Caco-2 (cell line): ENCODE results near the gene RFC3. TPM values are rescaled to one million over a fixed set of nuclear protein-coding genes. Genes with fewer than 3 reads are reported as not detected.
"Not testable (repeated sequence)": the region's sequence is repeated elsewhere in the genome, so short reads cannot be mapped to it uniquely, and the experiment has no call there.

Experiments used
- BruUV-seq: library from RNA; stranded (reverse); fragments of 400-500 nt; replicated peaks from 2 replicates; lab custom pipeline; 2021; lab: Mats Ljungman, UMichigan
- CTCF ChIA-PET: fragments of 300-600 bp; sonication (Branson Sonifier 250); formaldehyde crosslinking; loops from one replicate; lab custom pipeline; 2022; ENCODE audit warnings: antibody characterized with exemption; lab: Charles Lee
- POLR2A ChIA-PET: fragments of 300-600 bp; sonication (Branson Sonifier 250); formaldehyde crosslinking; loops from one replicate; lab custom pipeline; 2022; ENCODE audit warnings: antibody characterized with exemption; lab: Charles Lee
- DNase-seq, 2 experiments: peaks; one replicate each; pipeline versions ENCODE4 v3.0.0 to v3.0.0-alpha.2; 2020 to 2022
- H3K27me3 ChIP-seq: replicated peaks from 2 replicates; pipeline ENCODE4 v1.6.0; 2011; ENCODE audit warnings: low read length; ENCODE audit not compliant: control insufficient read depth, insufficient read depth
- H3K36me3 ChIP-seq: 2 replicates; pipeline ENCODE4 v1.5.1; 2011; ENCODE audit warnings: low read length; ENCODE audit not compliant: control insufficient read depth, insufficient read depth
- H3K4me1 ChIP-seq: fragments of 250-450 bp; sonication (Bioruptor Pico); 2 replicates; pipeline ENCODE4 v1.5.1; 2020; ENCODE audit warnings: mild to moderate bottlenecking
- H3K4me3 ChIP-seq: 2 replicates; pipeline ENCODE4 v1.5.1; 2011; ENCODE audit warnings: low read depth, mild to moderate bottlenecking, control low read depth, low read length
- H3K9me3 ChIP-seq: fragments of 250-450 bp; sonication (Bioruptor Pico); 2 replicates; pipeline ENCODE4 v1.5.1; 2020; ENCODE audit warnings: mild to moderate bottlenecking, moderate library complexity
- H3K27ac Mint-ChIP-seq: one replicate; pipeline ENCODE4 v1.8.0; 2022; ENCODE audit warnings: mixed read lengths; ENCODE audit not compliant: unreplicated experiment
- H3K27me3 Mint-ChIP-seq: one replicate; pipeline ENCODE4 v1.8.0; 2022; ENCODE audit warnings: mixed read lengths; ENCODE audit not compliant: insufficient read depth, unreplicated experiment
- H3K36me3 Mint-ChIP-seq: one replicate; pipeline ENCODE4 v1.8.0; 2022; ENCODE audit warnings: mild to moderate bottlenecking, mixed read lengths; ENCODE audit not compliant: insufficient read depth, unreplicated experiment
- H3K4me1 Mint-ChIP-seq: one replicate; pipeline ENCODE4 v1.8.0; 2022; ENCODE audit warnings: low read depth, mixed read lengths; ENCODE audit not compliant: unreplicated experiment
- H3K4me3 Mint-ChIP-seq: one replicate; pipeline ENCODE4 v1.8.0; 2022; ENCODE audit warnings: mild to moderate bottlenecking, moderate library complexity, mixed read lengths; ENCODE audit not compliant: unreplicated experiment
- H3K9me3 Mint-ChIP-seq: one replicate; pipeline ENCODE4 v1.8.0; 2022; ENCODE audit warnings: mixed read lengths; ENCODE audit not compliant: unreplicated experiment
- intact Hi-C: fragments of 100-400 bp; cut with micrococcal nuclease; formaldehyde crosslinking; loops from one replicate; pipeline ENCODE4 v1.10.0; 2022; ENCODE audit not compliant: unreplicated experiment
- total RNA-seq: library from RNA; stranded (reverse); gene quantifications from 2 replicates; pipeline ENCODE4 v1.2.3, GENCODE V29; 2022
- TF ChIP-seq, protein P1 (sequence below), 2 experiments: fragments of 200-600 bp in 1 of 2; IDR thresholded peaks; 1 replicate in 1 of 2; 2 replicates in 1 of 2; pipeline versions ENCODE4 v1.5.1 to v1.8.0; 2011 to 2022; ENCODE audit warnings: antibody characterized with exemption in 1 of 2, control low read depth in 1 of 2, inconsistent platforms in 1 of 2, low read depth in 1 of 2, low read length in 1 of 2, mild to moderate bottlenecking in 1 of 2, moderate library complexity in 1 of 2; ENCODE audit not compliant: insufficient read depth in 1 of 2, severe bottlenecking in 1 of 2, unreplicated experiment in 1 of 2

Gene RFC3
- total RNA-seq, 1 experiment from 2014 or later = 50.2 TPM

DNA sequence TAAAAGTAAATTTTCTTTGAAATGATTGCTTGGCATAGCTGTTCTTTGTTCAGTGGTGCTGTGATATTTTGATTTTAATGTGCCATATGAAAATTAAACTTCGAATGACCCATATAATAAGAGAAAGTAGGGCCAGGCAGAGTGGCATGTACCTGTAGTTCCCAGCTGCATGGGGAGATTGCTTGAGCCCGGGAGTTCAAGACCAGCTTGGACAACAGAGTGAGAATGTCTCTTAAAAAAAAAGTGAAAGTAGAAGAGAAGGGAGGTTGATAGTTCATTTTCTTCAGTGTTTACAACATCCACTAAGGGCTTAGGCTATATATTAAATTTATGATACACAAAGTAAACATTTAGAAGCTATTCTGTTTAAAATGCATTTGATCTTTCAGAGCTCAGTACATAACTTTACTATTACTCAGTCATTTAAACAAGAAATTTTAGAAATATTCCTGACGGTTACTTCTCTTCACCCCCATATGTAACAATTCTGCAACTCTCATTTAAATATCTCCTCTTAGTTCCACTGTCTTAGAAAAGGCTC, 17.2 kb upstream of the RFC3 start:
- no peak for DNase-seq
- intact Hi-C loops = loop anchor here (1.0 to 5.0 kb wide), 2 partner anchors 277 to 1362 kb away; no protein-coding TSS in a partner anchor
- Mint-ChIP-seq H3K27ac (no peak overlapping the region), H3K4me3 (no peak overlapping the region), H3K36me3 (no peaks in the 10 kb centered on the region), H3K27me3 (peaks cover 15% of the 10 kb centered on the region), H3K4me1 (no peaks in the 10 kb centered on the region), H3K9me3 (no peaks in the 10 kb centered on the region)
- ChIA-PET POLR2A (no interaction called here), CTCF (interaction anchor here (1.2 kb wide), 1 partner anchor 275 kb away, joined by 3 read pairs; no protein-coding TSS in a partner anchor)
- no peaks in the 10 kb centered on the region for H3K36me3 ChIP-seq
- no peak overlapping the region for H3K4me3 ChIP-seq
- no TSS peak for BruUV-seq
- TF ChIP-seq, protein P1, sequence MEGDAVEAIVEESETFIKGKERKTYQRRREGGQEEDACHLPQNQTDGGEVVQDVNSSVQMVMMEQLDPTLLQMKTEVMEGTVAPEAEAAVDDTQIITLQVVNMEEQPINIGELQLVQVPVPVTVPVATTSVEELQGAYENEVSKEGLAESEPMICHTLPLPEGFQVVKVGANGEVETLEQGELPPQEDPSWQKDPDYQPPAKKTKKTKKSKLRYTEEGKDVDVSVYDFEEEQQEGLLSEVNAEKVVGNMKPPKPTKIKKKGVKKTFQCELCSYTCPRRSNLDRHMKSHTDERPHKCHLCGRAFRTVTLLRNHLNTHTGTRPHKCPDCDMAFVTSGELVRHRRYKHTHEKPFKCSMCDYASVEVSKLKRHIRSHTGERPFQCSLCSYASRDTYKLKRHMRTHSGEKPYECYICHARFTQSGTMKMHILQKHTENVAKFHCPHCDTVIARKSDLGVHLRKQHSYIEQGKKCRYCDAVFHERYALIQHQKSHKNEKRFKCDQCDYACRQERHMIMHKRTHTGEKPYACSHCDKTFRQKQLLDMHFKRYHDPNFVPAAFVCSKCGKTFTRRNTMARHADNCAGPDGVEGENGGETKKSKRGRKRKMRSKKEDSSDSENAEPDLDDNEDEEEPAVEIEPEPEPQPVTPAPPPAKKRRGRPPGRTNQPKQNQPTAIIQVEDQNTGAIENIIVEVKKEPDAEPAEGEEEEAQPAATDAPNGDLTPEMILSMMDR (IDR thresholded peaks at IDR 0.05; ENCODE audit: insufficient read depth in 1 of 2, low read depth in 1 of 2, low read length in 1 of 2, severe bottlenecking in 1 of 2, unreplicated experiment in 1 of 2) = no peak
- H3K27me3 ChIP-seq = no peaks in the 10 kb centered on the region
- H3K9me3 ChIP-seq = no peaks in the 10 kb centered on the region
- H3K4me1 ChIP-seq = no peaks in the 10 kb centered on the region

DNA sequence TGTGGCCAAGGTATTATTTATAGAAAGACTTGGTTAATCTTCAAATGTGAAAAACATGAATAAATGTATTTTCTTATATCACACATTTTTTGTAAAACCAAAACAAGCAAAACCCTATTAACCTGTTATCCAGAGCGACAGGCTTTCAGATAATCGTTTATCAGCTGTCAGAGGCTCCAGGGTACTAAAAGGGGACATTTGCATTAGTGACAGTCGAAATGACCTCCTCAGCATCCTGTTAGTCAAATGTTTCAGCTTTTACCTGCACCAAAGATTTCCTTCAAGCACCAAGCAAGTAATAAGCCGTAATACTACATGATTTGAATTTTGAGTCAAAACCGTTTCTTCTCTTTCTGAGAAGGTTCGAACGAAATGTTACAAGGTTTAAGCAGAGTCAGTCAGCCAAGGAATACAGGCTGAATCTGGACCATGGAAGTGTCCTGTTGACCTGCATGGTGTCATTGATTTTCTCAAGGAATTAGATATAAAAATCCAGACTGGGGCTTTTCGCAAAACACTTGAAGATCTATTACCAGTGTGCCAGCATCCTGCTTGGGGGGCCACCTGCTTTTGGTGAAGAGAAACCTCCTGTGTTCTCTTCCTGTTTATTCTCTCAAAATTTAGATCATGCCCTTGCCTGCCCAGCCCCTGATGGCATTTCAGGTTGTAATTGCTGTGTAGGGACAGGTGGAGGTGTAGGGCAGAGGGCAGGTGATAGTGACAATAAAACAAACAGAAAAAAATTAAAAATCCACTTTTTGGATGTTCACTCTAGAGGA, 11.3 kb upstream of the RFC3 start:
- no peak overlapping the region for H3K4me3 ChIP-seq
- no peaks in the 10 kb centered on the region for H3K36me3 ChIP-seq
- DNase-seq = no peak
- H3K27me3 Mint-ChIP-seq = peaks cover 19% of the 10 kb centered on the region
- H3K27me3 ChIP-seq = no peaks in the 10 kb centered on the region
- no peaks in the 10 kb centered on the region for H3K4me1 ChIP-seq
- BruUV-seq = no TSS peak
- TF ChIP-seq, protein P1 (IDR thresholded peaks at IDR 0.05; ENCODE audit: insufficient read depth in 1 of 2, low read depth in 1 of 2, low read length in 1 of 2, severe bottlenecking in 1 of 2, unreplicated experiment in 1 of 2) = no peak
- H3K36me3 Mint-ChIP-seq = no peaks in the 10 kb centered on the region
- no peaks in the 10 kb centered on the region for H3K4me1 Mint-ChIP-seq
- ChIA-PET POLR2A (no interaction called here), CTCF (no interaction called here)
- intact Hi-C loops = no loop called here
- no peaks in the 10 kb centered on the region for H3K9me3 Mint-ChIP-seq
- no peaks in the 10 kb centered on the region for H3K9me3 ChIP-seq
- no peak overlapping the region for H3K27ac Mint-ChIP-seq
- H3K4me3 Mint-ChIP-seq = no peak overlapping the region

DNA sequence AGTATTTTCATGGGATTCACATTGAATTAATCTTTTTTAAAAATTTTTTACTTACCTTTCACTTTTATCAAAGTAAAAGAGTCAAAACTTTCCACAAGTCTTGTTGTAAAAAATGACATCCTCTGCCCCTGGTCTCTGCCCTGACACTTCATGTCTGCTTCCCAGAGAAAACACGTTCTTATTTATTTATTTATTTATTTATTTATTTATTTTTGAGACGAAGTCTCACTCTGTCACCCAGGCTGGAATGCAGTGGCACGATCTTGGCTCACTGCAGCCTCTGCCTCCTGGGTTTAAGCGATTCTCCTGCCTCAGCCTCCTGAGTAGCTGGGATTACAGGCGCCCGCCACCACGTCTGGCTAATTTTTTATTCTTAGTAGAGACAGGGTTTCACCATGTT, 5.1 kb upstream of the RFC3 start:
- CTCF ChIA-PET, H3K36me3 Mint-ChIP-seq, H3K9me3 Mint-ChIP-seq, H3K4me1 ChIP-seq, H3K4me3 ChIP-seq, H3K27ac Mint-ChIP-seq, DNase-seq, intact Hi-C loops, H3K4me1 Mint-ChIP-seq, H3K9me3 ChIP-seq, H3K4me3 Mint-ChIP-seq, POLR2A ChIA-PET, H3K27me3 Mint-ChIP-seq, BruUV-seq, H3K27me3 ChIP-seq, H3K36me3 ChIP-seq: not testable (repeated sequence)
